ENCODE data around the gene FGD1. TPM values are rescaled to one million over a fixed set of nuclear protein-coding genes. Genes with fewer than 3 reads are reported as not detected.

FGD1 gene
- total and polyA plus RNA-seq, 2 donors (not counting 1 experiment from before 2014, with no cell fraction given) = 4.3 to 4.5 TPM

DNA sequence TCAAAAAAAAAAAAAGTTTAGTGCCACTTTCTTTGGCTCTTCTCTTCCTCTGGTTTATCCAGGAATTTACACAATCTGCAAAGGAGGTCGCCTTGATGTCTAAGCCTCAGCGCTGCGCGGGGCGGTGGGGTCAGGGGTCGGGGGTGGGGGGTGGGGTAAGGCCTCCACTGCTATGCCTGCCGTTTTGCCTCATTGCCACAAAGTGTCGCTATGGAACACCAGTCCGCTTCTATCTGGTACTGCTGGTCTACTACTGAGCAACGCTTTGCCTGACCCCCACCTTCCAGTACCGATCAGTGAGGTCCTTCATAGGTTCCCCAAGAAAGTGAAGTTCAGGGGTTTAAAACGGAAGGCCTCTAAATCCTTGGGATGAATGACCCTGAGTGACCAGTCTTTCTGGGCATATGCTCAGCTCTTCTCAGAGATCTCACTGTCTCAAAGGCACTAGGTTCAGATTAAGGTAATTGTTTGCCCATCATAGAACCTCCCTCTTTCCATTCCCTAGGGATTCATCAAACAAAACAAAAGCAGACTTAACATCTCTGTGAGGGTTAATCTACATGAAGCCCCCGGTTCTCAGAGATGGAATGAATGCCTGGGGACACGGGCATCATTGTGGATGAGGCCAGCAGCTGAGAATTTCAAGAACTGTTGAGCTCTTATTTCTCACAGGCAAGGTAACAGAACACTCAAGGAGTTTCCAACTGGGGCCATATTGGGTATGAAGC is 72.7 kb downstream of the FGD1 start:
- no peaks in the 10 kb centered on the region for H3K9me3 ChIP-seq (ENCODE audit: control insufficient read depth, insufficient read depth, low read depth, low read length)
- no peaks in the 10 kb centered on the region for H4K20me1 ChIP-seq (ENCODE audit: control insufficient read depth, extremely low read depth, insufficient read depth, low read length)
- H3K4me3 ChIP-seq (replicated peaks in 1 of 4; ENCODE audit: control extremely low read depth in 1 of 4, insufficient read depth in 1 of 4, low read depth in 3 of 4, low read length in 4 of 4) = no peak overlapping the region

DNA sequence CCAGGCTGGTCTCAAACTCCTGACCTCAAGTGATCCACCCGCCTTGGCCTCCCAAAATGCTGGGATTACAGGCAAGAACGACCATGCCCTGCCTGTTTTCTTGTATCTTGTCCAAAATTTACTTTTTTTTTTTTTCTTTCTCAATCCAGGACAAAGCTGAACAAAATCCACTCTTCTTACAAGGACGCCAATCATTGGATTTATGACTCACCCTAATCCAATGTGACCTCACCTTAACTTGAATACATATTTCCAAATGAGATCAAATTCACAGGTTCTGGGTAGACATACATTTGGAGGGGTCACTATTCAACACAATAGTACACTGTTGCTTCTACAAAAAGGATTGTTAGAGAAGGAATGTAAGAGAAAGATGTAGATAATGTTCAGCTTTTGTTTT is 73.9 kb downstream of the FGD1 start:
- Histone ChIP-seq H4K20me1 (ENCODE audit: control insufficient read depth, extremely low read depth, insufficient read depth, low read length) (no peaks in the 10 kb centered on the region), H3K36me3 (ENCODE audit: control insufficient read depth, insufficient read depth, low read length) (no peaks in the 10 kb centered on the region), H2AFZ (ENCODE audit: low read length) (no peak overlapping the region), H3K4me2 (ENCODE audit: extremely low read depth, insufficient read depth, low read length) (no peak overlapping the region), H3K9me3 (ENCODE audit: control insufficient read depth, insufficient read depth, low read depth, low read length) (no peaks in the 10 kb centered on the region), H3K27me3 (ENCODE audit: control insufficient read depth, insufficient read depth, low read length) (no peaks in the 10 kb centered on the region), H3K79me2 (ENCODE audit: control insufficient read depth, insufficient read depth, low read length) (no peaks in the 10 kb centered on the region), H3K4me3 (replicated peaks in 1 of 4; ENCODE audit: control extremely low read depth in 1 of 4, insufficient read depth in 1 of 4, low read depth in 3 of 4, low read length in 4 of 4) (no peak overlapping the region), H3K4me1 (ENCODE audit: control insufficient read depth, extremely low read depth, insufficient read depth, low read length) (no peaks in the 10 kb centered on the region), H3K27ac (ENCODE audit: insufficient read depth, low read length) (no peak overlapping the region), H3K9ac (ENCODE audit: insufficient read depth, low read length) (no peak overlapping the region)
- TF ChIP-seq EZH2 (IDR thresholded peaks at IDR 0.05; ENCODE audit: low read length, missing control alignments) = no peak
- DNase-seq (ENCODE audit: low read depth in 2 of 2) = no peak

More for the DNA sequence above, 72.7 kb downstream of the FGD1 start:
- no peaks in the 10 kb centered on the region for H3K4me1 ChIP-seq (ENCODE audit: control insufficient read depth, extremely low read depth, insufficient read depth, low read length)
- DNase-seq (ENCODE audit: low read depth in 2 of 2) = no peak
- H3K27ac ChIP-seq (ENCODE audit: insufficient read depth, low read length) = no peak overlapping the region
- H3K79me2 ChIP-seq (ENCODE audit: control insufficient read depth, insufficient read depth, low read length) = no peaks in the 10 kb centered on the region
- no peak overlapping the region for H3K4me2 ChIP-seq (ENCODE audit: extremely low read depth, insufficient read depth, low read length)
- H3K36me3 ChIP-seq (ENCODE audit: control insufficient read depth, insufficient read depth, low read length) = no peaks in the 10 kb centered on the region
- H2AFZ ChIP-seq (ENCODE audit: low read length) = no peak overlapping the region
- TF ChIP-seq, protein P1, sequence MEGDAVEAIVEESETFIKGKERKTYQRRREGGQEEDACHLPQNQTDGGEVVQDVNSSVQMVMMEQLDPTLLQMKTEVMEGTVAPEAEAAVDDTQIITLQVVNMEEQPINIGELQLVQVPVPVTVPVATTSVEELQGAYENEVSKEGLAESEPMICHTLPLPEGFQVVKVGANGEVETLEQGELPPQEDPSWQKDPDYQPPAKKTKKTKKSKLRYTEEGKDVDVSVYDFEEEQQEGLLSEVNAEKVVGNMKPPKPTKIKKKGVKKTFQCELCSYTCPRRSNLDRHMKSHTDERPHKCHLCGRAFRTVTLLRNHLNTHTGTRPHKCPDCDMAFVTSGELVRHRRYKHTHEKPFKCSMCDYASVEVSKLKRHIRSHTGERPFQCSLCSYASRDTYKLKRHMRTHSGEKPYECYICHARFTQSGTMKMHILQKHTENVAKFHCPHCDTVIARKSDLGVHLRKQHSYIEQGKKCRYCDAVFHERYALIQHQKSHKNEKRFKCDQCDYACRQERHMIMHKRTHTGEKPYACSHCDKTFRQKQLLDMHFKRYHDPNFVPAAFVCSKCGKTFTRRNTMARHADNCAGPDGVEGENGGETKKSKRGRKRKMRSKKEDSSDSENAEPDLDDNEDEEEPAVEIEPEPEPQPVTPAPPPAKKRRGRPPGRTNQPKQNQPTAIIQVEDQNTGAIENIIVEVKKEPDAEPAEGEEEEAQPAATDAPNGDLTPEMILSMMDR (conservative IDR thresholded peaks at IDR 0.05 in 1 of 2, IDR thresholded peaks at IDR 0.05 in 1 of 2; ENCODE audit: low read depth in 1 of 2, low read length in 2 of 2) = no peak
- no peak for TF ChIP-seq EZH2 (IDR thresholded peaks at IDR 0.05; ENCODE audit: low read length, missing control alignments)
- no peaks in the 10 kb centered on the region for H3K27me3 ChIP-seq (ENCODE audit: control insufficient read depth, insufficient read depth, low read length)
- H3K9ac ChIP-seq (ENCODE audit: insufficient read depth, low read length) = no peak overlapping the region

DNA sequence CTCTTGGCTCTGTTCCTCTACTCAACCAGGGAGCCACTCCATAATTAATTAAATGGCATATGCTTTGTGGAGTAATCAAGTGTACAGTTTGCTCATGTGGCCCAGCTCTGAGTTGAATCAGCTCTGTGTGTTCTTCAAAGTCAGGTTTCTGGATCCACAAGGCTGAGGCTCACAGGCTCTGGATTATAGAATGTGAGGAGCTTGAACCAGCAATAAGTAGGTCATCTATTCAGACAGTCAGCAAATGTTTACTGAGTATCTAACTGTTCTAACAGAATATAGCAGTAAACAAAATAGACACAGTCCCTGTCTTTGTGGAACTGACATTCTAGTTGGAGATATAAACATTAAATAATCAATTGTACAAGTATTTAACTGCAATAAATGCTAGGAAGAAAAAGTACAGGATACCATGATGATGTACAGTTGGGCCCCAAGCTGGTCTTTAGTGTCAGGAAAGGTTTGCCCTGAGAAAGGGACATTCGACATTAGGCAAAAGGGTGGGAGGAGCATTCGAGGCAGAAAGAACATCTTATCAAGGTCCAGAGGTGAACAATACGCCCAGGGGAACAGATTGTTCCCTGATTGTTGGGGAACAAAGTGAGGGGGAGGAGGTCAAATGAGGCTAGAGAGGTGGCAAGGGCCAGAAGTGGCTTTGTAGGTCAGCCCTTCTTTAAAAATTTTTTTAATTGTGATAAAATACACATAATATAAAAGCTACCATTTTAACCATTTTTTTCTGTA is 76.3 kb downstream of the FGD1 start:
- H4K20me1 ChIP-seq (ENCODE audit: control insufficient read depth, extremely low read depth, insufficient read depth, low read length) = no peaks in the 10 kb centered on the region
- H3K4me1 ChIP-seq (ENCODE audit: control insufficient read depth, extremely low read depth, insufficient read depth, low read length) = no peaks in the 10 kb centered on the region
- TF ChIP-seq EZH2 (IDR thresholded peaks at IDR 0.05; ENCODE audit: low read length, missing control alignments) = no peak
- TF ChIP-seq, protein P1 (conservative IDR thresholded peaks at IDR 0.05 in 1 of 2, IDR thresholded peaks at IDR 0.05 in 1 of 2; ENCODE audit: low read depth in 1 of 2, low read length in 2 of 2) = no peak
- no peaks in the 10 kb centered on the region for H3K27me3 ChIP-seq (ENCODE audit: control insufficient read depth, insufficient read depth, low read length)
- no peak for DNase-seq (ENCODE audit: low read depth in 2 of 2)
- no peak overlapping the region for H3K9ac ChIP-seq (ENCODE audit: insufficient read depth, low read length)
- H3K4me3 ChIP-seq (replicated peaks in 1 of 4; ENCODE audit: control extremely low read depth in 1 of 4, insufficient read depth in 1 of 4, low read depth in 3 of 4, low read length in 4 of 4) = no peak overlapping the region
- no peak overlapping the region for H2AFZ ChIP-seq (ENCODE audit: low read length)
- H3K4me2 ChIP-seq (ENCODE audit: extremely low read depth, insufficient read depth, low read length) = no peak overlapping the region
- H3K79me2 ChIP-seq (ENCODE audit: control insufficient read depth, insufficient read depth, low read length) = no peaks in the 10 kb centered on the region
- no peak overlapping the region for H3K27ac ChIP-seq (ENCODE audit: insufficient read depth, low read length)
- no peaks in the 10 kb centered on the region for H3K36me3 ChIP-seq (ENCODE audit: control insufficient read depth, insufficient read depth, low read length)
- no peaks in the 10 kb centered on the region for H3K9me3 ChIP-seq (ENCODE audit: control insufficient read depth, insufficient read depth, low read depth, low read length)

Data from fibroblast of lung (primary cell).